ENCODE measurements around the gene GRM7.

DNA sequence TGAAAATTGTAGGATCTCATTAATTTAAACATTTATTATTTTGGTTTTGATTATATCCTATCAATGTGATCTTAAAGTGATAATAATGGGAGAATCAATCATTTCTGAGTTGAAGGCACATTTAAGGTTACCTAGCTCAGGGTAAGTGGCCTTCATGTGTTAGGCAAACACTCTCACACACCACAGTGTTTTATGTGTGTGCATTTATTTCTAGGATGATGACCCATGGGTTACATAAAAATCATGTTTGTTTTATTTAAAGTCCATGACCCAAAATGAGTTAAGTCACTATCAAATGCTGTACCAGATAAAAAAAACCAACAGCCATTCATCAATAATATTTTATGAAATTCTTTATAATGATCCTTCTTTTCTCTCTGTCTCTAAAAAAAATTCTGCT is 520.8 kb downstream of the GRM7 start:
- TF ChIP-seq ZMIZ1 (IDR thresholded peaks at IDR 0.05; ENCODE audit: low read depth in 2 of 2, low read length in 2 of 2), result no peak
- TF ChIP-seq, protein P1, sequence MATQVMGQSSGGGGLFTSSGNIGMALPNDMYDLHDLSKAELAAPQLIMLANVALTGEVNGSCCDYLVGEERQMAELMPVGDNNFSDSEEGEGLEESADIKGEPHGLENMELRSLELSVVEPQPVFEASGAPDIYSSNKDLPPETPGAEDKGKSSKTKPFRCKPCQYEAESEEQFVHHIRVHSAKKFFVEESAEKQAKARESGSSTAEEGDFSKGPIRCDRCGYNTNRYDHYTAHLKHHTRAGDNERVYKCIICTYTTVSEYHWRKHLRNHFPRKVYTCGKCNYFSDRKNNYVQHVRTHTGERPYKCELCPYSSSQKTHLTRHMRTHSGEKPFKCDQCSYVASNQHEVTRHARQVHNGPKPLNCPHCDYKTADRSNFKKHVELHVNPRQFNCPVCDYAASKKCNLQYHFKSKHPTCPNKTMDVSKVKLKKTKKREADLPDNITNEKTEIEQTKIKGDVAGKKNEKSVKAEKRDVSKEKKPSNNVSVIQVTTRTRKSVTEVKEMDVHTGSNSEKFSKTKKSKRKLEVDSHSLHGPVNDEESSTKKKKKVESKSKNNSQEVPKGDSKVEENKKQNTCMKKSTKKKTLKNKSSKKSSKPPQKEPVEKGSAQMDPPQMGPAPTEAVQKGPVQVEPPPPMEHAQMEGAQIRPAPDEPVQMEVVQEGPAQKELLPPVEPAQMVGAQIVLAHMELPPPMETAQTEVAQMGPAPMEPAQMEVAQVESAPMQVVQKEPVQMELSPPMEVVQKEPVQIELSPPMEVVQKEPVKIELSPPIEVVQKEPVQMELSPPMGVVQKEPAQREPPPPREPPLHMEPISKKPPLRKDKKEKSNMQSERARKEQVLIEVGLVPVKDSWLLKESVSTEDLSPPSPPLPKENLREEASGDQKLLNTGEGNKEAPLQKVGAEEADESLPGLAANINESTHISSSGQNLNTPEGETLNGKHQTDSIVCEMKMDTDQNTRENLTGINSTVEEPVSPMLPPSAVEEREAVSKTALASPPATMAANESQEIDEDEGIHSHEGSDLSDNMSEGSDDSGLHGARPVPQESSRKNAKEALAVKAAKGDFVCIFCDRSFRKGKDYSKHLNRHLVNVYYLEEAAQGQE (IDR thresholded peaks at IDR 0.05; ENCODE audit: borderline replicate concordance), result no peak
- TF ChIP-seq, protein P1 (CRISPR knock-in tag; IDR thresholded peaks at IDR 0.05; ENCODE audit: low read depth), result no peak
- TF ChIP-seq PTBP1 (IDR thresholded peaks at IDR 0.05; ENCODE audit: low read depth, low read length), result no peak
- TF ChIP-seq ADNP (tag; IDR thresholded peaks at IDR 0.05), result no peak
- TF ChIP-seq CHD2 (IDR thresholded peaks at IDR 0.05; ENCODE audit: low read depth, low read length), result no peak
- no peak for TF ChIP-seq ZNF23 (CRISPR knock-in tag; IDR thresholded peaks at IDR 0.05)
- TF ChIP-seq, protein P2, sequence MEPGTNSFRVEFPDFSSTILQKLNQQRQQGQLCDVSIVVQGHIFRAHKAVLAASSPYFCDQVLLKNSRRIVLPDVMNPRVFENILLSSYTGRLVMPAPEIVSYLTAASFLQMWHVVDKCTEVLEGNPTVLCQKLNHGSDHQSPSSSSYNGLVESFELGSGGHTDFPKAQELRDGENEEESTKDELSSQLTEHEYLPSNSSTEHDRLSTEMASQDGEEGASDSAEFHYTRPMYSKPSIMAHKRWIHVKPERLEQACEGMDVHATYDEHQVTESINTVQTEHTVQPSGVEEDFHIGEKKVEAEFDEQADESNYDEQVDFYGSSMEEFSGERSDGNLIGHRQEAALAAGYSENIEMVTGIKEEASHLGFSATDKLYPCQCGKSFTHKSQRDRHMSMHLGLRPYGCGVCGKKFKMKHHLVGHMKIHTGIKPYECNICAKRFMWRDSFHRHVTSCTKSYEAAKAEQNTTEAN (CRISPR knock-in tag; IDR thresholded peaks at IDR 0.05), result no peak
- no peak for TF ChIP-seq RBM25 (IDR thresholded peaks at IDR 0.05; ENCODE audit: low read depth, low read length, severe bottlenecking)
- no peak for TF ChIP-seq ZBTB26 (CRISPR knock-in tag; IDR thresholded peaks at IDR 0.05)
- no peak for TF ChIP-seq EZH2 (IDR thresholded peaks at IDR 0.05; ENCODE audit: borderline replicate concordance, low read depth, low read length)
- TF ChIP-seq XRCC5 (IDR thresholded peaks at IDR 0.05; ENCODE audit: low read depth, low read length), result no peak
- no peak for TF ChIP-seq NR2C2 (CRISPR knock-in tag; IDR thresholded peaks at IDR 0.05)
- TF ChIP-seq NR2C2 (tag; IDR thresholded peaks at IDR 0.05), result no peak
- no peak for TF ChIP-seq CTCF (IDR thresholded peaks at IDR 0.05 in 2 of 3, conservative IDR thresholded peaks at IDR 0.05 in 1 of 3; ENCODE audit: insufficient read depth in 2 of 3, low read depth in 1 of 3, low read length in 3 of 3)
- TF ChIP-seq POLR2A (conservative IDR thresholded peaks at IDR 0.05), result no peak

Data from K562 (cell line).